Trophoblast cell (in vitro differentiated cells and primary cell): ENCODE data around the gene RBM46.

ENCODE experiments used
- DNase-seq, 2 donors: peaks; one replicate each; pipeline ENCODE4 v3.0.0-alpha.2; 2016
- H2AFZ ChIP-seq: 2 replicates; pipeline ENCODE4 v1.6.1; 2013; ENCODE audit warnings: low read length, moderate library complexity, mild to moderate bottlenecking; ENCODE audit not compliant: insufficient read depth, poor library complexity
- H2AK5ac ChIP-seq: 2 replicates; pipeline ENCODE4 v1.6.1; 2013; ENCODE audit warnings: mild to moderate bottlenecking, low read length
- H2BK120ac ChIP-seq: 2 replicates; pipeline ENCODE4 v1.6.1; 2013; ENCODE audit warnings: low read length, mild to moderate bottlenecking, moderate library complexity; ENCODE audit not compliant: insufficient read depth, poor library complexity
- H2BK12ac ChIP-seq: 2 replicates; pipeline ENCODE4 v1.6.1; 2013; ENCODE audit warnings: mild to moderate bottlenecking, low read length, moderate library complexity
- H2BK5ac ChIP-seq: 2 replicates; pipeline ENCODE4 v1.6.1; 2013; ENCODE audit warnings: low read length, low read depth, moderate library complexity, mild to moderate bottlenecking; ENCODE audit not compliant: poor library complexity
- H3K14ac ChIP-seq: 2 replicates; pipeline ENCODE4 v1.6.1; 2013; ENCODE audit warnings: mild to moderate bottlenecking, low read length
- H3K18ac ChIP-seq: 2 replicates; pipeline ENCODE4 v1.6.1; 2013; ENCODE audit warnings: mild to moderate bottlenecking, low read length
- H3K23ac ChIP-seq: 2 replicates; pipeline ENCODE4 v1.6.1; 2013; ENCODE audit warnings: low read length
- H3K27ac ChIP-seq: 2 replicates; pipeline ENCODE4 v1.5.1; 2013; ENCODE audit warnings: low read depth, mild to moderate bottlenecking, inconsistent platforms, low read length, moderate library complexity
- H3K27me3 ChIP-seq: 2 replicates; pipeline ENCODE4 v1.6.1; 2013; ENCODE audit warnings: inconsistent platforms, mild to moderate bottlenecking, low read length, moderate library complexity; ENCODE audit not compliant: insufficient read depth
- H3K36me3 ChIP-seq, 2 experiments: 1 replicate in 1 of 2; 2 replicates in 1 of 2; pipeline ENCODE4 v1.6.1; 2013; ENCODE audit warnings: low read length in 2 of 2, mild to moderate bottlenecking in 2 of 2, moderate library complexity in 1 of 2; ENCODE audit not compliant: insufficient read depth in 2 of 2, control insufficient read depth in 1 of 2
- H3K4ac ChIP-seq: 2 replicates; pipeline ENCODE4 v1.6.1; 2013; ENCODE audit warnings: low read depth, mild to moderate bottlenecking, low read length, moderate library complexity
- H3K4me1 ChIP-seq, 2 experiments: 1 replicate in 1 of 2; 2 replicates in 1 of 2; pipeline ENCODE4 v1.6.1; 2013; ENCODE audit warnings: low read length in 2 of 2, mild to moderate bottlenecking in 2 of 2, moderate library complexity in 1 of 2; ENCODE audit not compliant: insufficient read depth in 2 of 2, control insufficient read depth in 1 of 2
- H3K4me2 ChIP-seq: 2 replicates; pipeline ENCODE4 v1.6.1; 2013; ENCODE audit warnings: inconsistent platforms, mild to moderate bottlenecking, low read length, moderate library complexity
- H3K4me3 ChIP-seq: 2 replicates; pipeline ENCODE4 v1.5.1; 2013; ENCODE audit warnings: mild to moderate bottlenecking, low read depth, low read length, inconsistent platforms
- H3K79me1 ChIP-seq: one replicate; pipeline ENCODE4 v1.6.1; 2013; ENCODE audit warnings: low read length
- H3K79me2 ChIP-seq: 2 replicates; pipeline ENCODE4 v1.6.1; 2013; ENCODE audit warnings: low read length, mild to moderate bottlenecking; ENCODE audit not compliant: control insufficient read depth, insufficient read depth, poor library complexity
- H3K9ac ChIP-seq: 2 replicates; pipeline ENCODE4 v1.6.1; 2013; ENCODE audit warnings: mild to moderate bottlenecking, low read length
- H3K9me3 ChIP-seq: 2 replicates; pipeline ENCODE4 v1.6.1; 2013; ENCODE audit warnings: low read depth, mild to moderate bottlenecking, control low read depth, inconsistent platforms, low read length; ENCODE audit not compliant: insufficient read depth
- H4K12ac ChIP-seq: 2 replicates; pipeline ENCODE4 v1.6.1; 2013; ENCODE audit warnings: low read depth, mild to moderate bottlenecking, low read length, moderate library complexity
- H4K8ac ChIP-seq: 2 replicates; pipeline ENCODE4 v1.6.1; 2013; ENCODE audit warnings: low read depth, mild to moderate bottlenecking, low read length, moderate library complexity
- H4K91ac ChIP-seq: one replicate; pipeline ENCODE4 v1.6.1; 2013; ENCODE audit warnings: low read depth, mild to moderate bottlenecking, low read length, moderate library complexity
- WGBS: extraction: QIAGEN DNeasy Blood & Tissue Kit; methylation state at CpG from one replicate; pipeline ENCODE4 v1.1.7; 2013; ENCODE audit warnings: missing lambda C conversion rate; ENCODE audit not compliant: insufficient read length, insufficient coverage; ENCODE audit errors: extremely low coverage; 5-methylcytosine and 5-hydroxymethylcytosine counted together

Gene RBM46

DNA sequence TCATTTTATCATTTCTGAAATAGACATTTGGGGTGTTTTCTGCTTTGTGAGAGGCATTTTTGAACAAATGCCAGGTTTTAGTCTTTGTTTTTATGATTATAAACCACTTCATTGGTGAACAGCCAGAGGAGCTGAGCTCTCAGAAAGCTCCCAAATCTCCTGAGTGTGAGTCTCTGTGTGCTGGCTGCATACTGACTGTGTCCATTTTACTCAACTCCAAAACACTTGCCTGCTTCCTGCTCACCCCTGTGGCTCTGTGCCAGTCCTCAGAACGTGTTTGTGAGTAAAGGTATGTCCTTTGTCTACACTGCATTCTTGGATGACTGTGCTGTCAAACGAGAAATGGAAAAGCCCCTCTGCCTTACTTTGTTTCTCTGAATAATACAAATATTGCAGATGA is 42.6 kb upstream of the RBM46 start:
- Histone ChIP-seq H3K9me3 (no peaks in the 10 kb centered on the region), H2AFZ (no peak overlapping the region), H3K4ac (no peak overlapping the region), H2BK120ac (no peak overlapping the region), H3K4me3 (no peak overlapping the region), H3K18ac (no peak overlapping the region), H3K23ac (no peak overlapping the region), H3K9ac (no peak overlapping the region), H3K4me1 (peaks cover under 1 to 6% of the 10 kb centered on the region in 2 experiments), H4K91ac (no peak overlapping the region), H4K12ac (no peak overlapping the region), H3K79me1 (no peaks in the 10 kb centered on the region), H2BK5ac (no peak overlapping the region), H3K79me2 (no peaks in the 10 kb centered on the region), H4K8ac (no peak overlapping the region), H3K36me3 (no peaks in the 10 kb centered on the region), H3K27ac (no peak overlapping the region), H2AK5ac (no peak overlapping the region), H2BK12ac (no peak overlapping the region), H3K4me2 (no peak overlapping the region), H3K27me3 (peaks cover 28% of the 10 kb centered on the region), H3K14ac (no peak overlapping the region)
- WGBS, result no CpG with 5 or more reads among the region's 2 CpGs
- DNase-seq, result no peak

DNA sequence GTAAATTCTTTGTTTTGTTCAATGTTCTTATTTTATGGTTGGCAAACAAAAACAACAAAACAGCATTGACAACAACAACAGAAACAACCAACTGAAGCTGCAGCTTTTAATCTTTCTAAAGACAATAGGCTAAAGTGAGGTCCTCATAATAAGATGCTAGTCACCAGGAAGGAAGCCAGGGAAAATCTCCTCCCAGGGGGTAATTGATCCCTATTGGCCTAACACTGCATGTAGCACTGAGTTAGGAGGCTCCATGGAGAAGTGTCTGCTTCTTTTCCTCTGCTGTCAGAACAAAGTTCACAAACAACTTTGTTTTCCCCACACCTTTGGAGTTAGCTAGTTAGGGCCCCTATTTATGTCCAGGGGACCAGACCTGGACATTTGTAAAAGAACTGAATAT is 42.0 kb upstream of the RBM46 start:
- H3K4me1 ChIP-seq, result peaks cover 5 to 8% of the 10 kb centered on the region in 2 experiments
- H3K14ac ChIP-seq, result no peak overlapping the region
- H3K4me3 ChIP-seq, result no peak overlapping the region
- H3K36me3 ChIP-seq, result no peaks in the 10 kb centered on the region
- H2AFZ ChIP-seq, result no peak overlapping the region
- H3K9ac ChIP-seq, result no peak overlapping the region
- no peak overlapping the region for H4K8ac ChIP-seq
- H3K79me2 ChIP-seq, result no peaks in the 10 kb centered on the region
- no peak overlapping the region for H3K4me2 ChIP-seq
- H2BK12ac ChIP-seq, result no peak overlapping the region
- H3K79me1 ChIP-seq, result no peaks in the 10 kb centered on the region
- no peak overlapping the region for H4K91ac ChIP-seq
- no peak overlapping the region for H3K18ac ChIP-seq
- H3K9me3 ChIP-seq, result peaks cover 3% of the 10 kb centered on the region
- no peak overlapping the region for H3K4ac ChIP-seq
- H2AK5ac ChIP-seq, result no peak overlapping the region
- DNase-seq, result no peak
- no peak overlapping the region for H4K12ac ChIP-seq
- no peak overlapping the region for H2BK5ac ChIP-seq
- H3K27ac ChIP-seq, result no peak overlapping the region
- no peak overlapping the region for H3K23ac ChIP-seq
- H3K27me3 ChIP-seq, result peaks cover 35% of the 10 kb centered on the region
- H2BK120ac ChIP-seq, result no peak overlapping the region

- Histone ChIP-seq H3K4ac (no peak overlapping the region), H4K8ac (no peak overlapping the region), H2BK5ac (no peak overlapping the region), H2BK12ac (no peak overlapping the region), H4K91ac (no peak overlapping the region), H2AK5ac (no peak overlapping the region), H3K18ac (no peak overlapping the region), H3K9ac (no peak overlapping the region), H3K23ac (no peak overlapping the region), H3K27ac (no peak overlapping the region), H3K36me3 (no peaks in the 10 kb centered on the region), H2AFZ (no peak overlapping the region), H3K4me3 (no peak overlapping the region), H3K79me1 (no peaks in the 10 kb centered on the region), H3K14ac (no peak overlapping the region), H3K9me3 (peaks cover 5% of the 10 kb centered on the region), H2BK120ac (no peak overlapping the region), H3K27me3 (peaks cover 45% of the 10 kb centered on the region), H4K12ac (no peak overlapping the region), H3K79me2 (no peaks in the 10 kb centered on the region), H3K4me1 (peaks cover 8% of the 10 kb centered on the region in 2 experiments), H3K4me2 (no peak overlapping the region)
- peak in 1 of 2 donors; percentile 5 for DNase-seq
- WGBS, result no CpG with 5 or more reads among the region's 24 CpGs
These were observed 40.6 kb upstream of the RBM46 start for GRCh38 chr4:154740462-154740861.

DNA sequence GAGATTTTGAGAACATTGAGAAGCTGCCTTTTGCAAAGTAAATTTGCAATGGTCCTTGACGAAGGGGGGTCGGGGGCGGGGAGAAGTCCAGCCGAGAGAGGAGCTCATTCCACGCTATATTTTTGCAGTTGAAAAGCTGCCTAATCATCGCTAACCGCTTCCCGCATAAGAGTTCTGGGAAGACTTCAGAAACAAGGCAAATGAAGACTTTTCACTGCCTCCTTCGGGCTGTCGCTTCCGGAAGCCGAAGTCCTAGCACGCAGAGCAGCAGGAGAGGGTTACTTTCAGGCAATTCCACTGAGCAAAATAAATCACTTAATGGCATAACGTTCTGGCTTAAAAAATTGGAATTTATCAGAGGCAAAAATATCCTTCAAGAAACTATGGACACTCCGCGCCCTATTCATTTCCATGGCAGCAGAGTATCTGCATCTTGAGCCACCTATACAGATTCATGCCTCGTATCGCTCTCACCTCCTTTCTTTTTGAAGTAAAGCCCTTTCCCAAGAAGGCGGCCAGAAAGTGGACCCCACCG is 39.9 kb upstream of the RBM46 start:
- DNase-seq, result no peak
- Histone ChIP-seq H3K4me3 (no peak overlapping the region), H3K23ac (no peak overlapping the region), H2BK120ac (no peak overlapping the region), H3K36me3 (no peaks in the 10 kb centered on the region), H3K4me2 (no peak overlapping the region), H3K27me3 (peaks cover 45% of the 10 kb centered on the region), H2AK5ac (no peak overlapping the region), H3K79me1 (no peaks in the 10 kb centered on the region), H3K27ac (no peak overlapping the region), H3K14ac (no peak overlapping the region), H4K12ac (no peak overlapping the region), H3K79me2 (no peaks in the 10 kb centered on the region), H2BK5ac (no peak overlapping the region), H3K4me1 (peaks cover 8% of the 10 kb centered on the region in 2 experiments), H4K8ac (no peak overlapping the region), H4K91ac (no peak overlapping the region), H3K18ac (no peak overlapping the region), H3K9me3 (peaks cover 5% of the 10 kb centered on the region), H3K9ac (no peak overlapping the region), H2AFZ (no peak overlapping the region), H2BK12ac (no peak overlapping the region), H3K4ac (no peak overlapping the region)
- WGBS, result no CpG with 5 or more reads among the region's 20 CpGs
